ENCODE measurements around the gene MAN1B1.

Gene MAN1B1

DNA sequence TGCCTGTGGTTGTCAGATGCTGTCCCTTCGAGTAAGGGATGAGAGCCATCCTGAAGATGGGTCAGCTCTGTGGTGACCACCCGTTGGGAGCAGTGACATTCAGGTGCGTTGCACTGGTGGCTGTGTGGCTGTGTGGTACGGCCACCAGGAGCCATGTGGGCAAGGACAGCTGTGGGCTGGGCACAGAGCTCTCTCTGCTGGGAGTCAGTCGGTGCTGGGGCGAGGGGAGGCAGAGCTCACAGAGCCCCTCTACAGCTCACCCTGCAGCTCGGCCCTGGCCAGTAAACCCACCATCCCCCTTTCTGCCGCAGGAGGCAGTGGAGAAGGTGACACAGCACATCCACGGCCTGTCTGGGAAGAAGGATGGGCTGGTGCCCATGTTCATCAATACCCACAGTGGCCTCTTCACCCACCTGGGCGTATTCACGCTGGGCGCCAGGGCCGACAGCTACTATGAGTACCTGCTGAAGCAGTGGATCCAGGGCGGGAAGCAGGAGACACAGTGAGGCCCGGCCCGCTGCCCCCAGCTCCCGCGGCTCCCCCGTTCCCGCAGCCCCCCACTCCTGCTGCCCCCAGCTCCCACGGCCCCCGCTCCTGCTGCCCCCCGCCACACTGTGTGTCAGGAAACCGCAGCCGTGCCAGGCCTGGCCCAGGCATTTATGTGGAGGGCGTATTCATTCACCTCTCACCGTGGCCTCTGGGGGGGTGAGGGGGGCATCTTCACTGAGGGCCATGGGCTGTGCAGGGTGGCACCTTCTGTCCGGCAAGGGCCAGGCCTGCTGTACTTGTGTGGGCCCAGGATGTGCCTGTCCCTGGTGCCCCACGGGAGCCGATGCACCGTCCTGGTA lies 19.3 kb downstream of the MAN1B1 start:
- H3K27me3 ChIP-seq (replicated peaks; ENCODE audit: control insufficient read depth, insufficient read depth, low read length, poor library complexity, severe bottlenecking): no peaks in the 10 kb centered on the region
- no peaks in the 10 kb centered on the region for H3K9me3 ChIP-seq (ENCODE audit: control insufficient read depth, low read length)
- no peaks in the 10 kb centered on the region for H3K4me1 ChIP-seq (ENCODE audit: control insufficient read depth, insufficient read depth, low read length, poor library complexity, severe bottlenecking)
- no peak overlapping the region for H3K4me3 ChIP-seq (ENCODE audit: insufficient read depth, low read depth, low read length, poor library complexity, severe bottlenecking)
- no peak overlapping the region for H3K27ac ChIP-seq (ENCODE audit: insufficient read depth, low read length, poor library complexity, severe bottlenecking)
- DNase-seq: no peak
- H3K36me3 ChIP-seq (ENCODE audit: control insufficient read depth, insufficient read depth, low read length): peaks cover 86% of the 10 kb centered on the region

DNA sequence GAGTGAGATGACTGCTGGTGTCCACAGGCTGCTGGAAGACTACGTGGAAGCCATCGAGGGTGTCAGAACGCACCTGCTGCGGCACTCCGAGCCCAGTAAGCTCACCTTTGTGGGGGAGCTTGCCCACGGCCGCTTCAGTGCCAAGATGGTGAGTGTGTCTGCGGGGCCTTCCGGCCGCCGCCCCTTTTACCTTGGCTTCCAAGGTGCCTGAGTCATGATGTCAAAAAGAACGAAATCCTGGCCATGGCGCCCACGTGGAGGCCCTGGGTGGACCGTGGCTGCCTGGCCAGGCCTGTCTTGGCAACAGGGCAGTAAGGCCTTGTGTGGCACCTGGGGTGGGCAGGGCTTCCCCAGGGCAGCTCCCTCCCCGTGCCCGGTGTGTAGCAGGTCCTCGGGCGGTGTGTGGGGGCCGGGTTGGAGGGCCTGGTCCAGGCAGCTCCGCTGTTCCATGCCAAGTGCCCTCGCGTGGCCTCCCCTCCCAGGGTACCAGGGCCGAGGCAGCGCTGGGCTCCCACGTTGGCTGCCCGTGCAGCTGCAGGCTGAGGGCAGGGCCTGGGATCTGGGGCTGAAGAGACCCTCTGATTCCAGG lies 20.0 kb downstream of the MAN1B1 start:
- no peak overlapping the region for H3K4me3 ChIP-seq (ENCODE audit: insufficient read depth, low read depth, low read length, poor library complexity, severe bottlenecking)
- DNase-seq: no peak

DNA sequence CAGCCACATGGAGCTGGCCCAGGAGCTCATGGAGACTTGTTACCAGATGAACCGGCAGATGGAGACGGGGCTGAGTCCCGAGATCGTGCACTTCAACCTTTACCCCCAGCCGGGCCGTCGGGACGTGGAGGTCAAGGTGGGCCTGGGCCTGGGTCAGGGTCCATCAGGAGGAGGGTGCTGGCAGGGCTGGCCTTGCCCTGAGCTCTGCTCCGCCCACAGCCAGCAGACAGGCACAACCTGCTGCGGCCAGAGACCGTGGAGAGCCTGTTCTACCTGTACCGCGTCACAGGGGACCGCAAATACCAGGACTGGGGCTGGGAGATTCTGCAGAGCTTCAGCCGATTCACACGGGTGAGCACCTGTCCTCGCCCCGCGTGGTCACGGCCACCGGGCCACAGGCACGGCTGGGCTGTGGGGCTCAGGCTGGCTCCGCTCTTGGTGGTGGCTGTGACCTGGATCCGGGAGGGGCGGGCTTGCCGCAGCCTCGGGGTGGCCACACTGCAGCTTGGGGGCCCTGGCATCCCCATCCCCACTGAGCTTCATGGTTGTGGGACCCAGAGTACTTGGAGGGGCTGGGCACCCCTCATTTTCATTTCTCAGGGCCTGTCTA lies 20.6 kb downstream of the MAN1B1 start:
- Histone ChIP-seq H3K36me3 (ENCODE audit: control insufficient read depth, insufficient read depth, low read length) (peaks cover 83% of the 10 kb centered on the region), H3K9me3 (ENCODE audit: control insufficient read depth, low read length) (no peaks in the 10 kb centered on the region), H3K27me3 (replicated peaks; ENCODE audit: control insufficient read depth, insufficient read depth, low read length, poor library complexity, severe bottlenecking) (no peaks in the 10 kb centered on the region), H3K27ac (ENCODE audit: insufficient read depth, low read length, poor library complexity, severe bottlenecking) (no peak overlapping the region), H3K4me1 (ENCODE audit: control insufficient read depth, insufficient read depth, low read length, poor library complexity, severe bottlenecking) (no peaks in the 10 kb centered on the region), H3K4me3 (ENCODE audit: insufficient read depth, low read depth, low read length, poor library complexity, severe bottlenecking) (no peak overlapping the region)
- DNase-seq: no peak

More for the DNA sequence above, 20.0 kb downstream of the MAN1B1 start:
- Histone ChIP-seq H3K4me1 (ENCODE audit: control insufficient read depth, insufficient read depth, low read length, poor library complexity, severe bottlenecking) (no peaks in the 10 kb centered on the region), H3K36me3 (ENCODE audit: control insufficient read depth, insufficient read depth, low read length) (peaks cover 84% of the 10 kb centered on the region), H3K9me3 (ENCODE audit: control insufficient read depth, low read length) (no peaks in the 10 kb centered on the region), H3K27me3 (replicated peaks; ENCODE audit: control insufficient read depth, insufficient read depth, low read length, poor library complexity, severe bottlenecking) (no peaks in the 10 kb centered on the region), H3K27ac (ENCODE audit: insufficient read depth, low read length, poor library complexity, severe bottlenecking) (no peak overlapping the region)

DNA sequence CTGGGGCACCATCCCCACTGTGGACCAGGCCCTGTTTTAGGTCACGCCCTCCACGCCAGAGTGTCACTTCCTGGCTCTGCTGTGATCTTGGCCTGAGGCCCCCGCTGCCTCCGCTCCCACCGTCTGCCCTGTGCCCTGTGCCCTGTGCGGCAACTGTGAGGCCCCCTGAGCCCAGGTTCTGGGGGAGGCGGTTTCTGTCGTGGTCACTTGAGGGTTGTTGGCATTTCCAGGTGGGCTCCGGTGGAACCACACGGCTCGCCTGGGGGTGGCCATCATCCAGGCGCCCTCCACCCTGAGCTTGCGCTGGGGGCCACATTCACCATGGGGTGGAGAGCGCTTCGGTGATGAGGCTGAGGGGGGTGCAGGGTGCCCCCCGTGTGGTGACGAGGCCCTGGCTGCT lies 21.2 kb downstream of the MAN1B1 start:
- no peak for DNase-seq
- peaks cover 83% of the 10 kb centered on the region for H3K36me3 ChIP-seq (ENCODE audit: control insufficient read depth, insufficient read depth, low read length)

DNA sequence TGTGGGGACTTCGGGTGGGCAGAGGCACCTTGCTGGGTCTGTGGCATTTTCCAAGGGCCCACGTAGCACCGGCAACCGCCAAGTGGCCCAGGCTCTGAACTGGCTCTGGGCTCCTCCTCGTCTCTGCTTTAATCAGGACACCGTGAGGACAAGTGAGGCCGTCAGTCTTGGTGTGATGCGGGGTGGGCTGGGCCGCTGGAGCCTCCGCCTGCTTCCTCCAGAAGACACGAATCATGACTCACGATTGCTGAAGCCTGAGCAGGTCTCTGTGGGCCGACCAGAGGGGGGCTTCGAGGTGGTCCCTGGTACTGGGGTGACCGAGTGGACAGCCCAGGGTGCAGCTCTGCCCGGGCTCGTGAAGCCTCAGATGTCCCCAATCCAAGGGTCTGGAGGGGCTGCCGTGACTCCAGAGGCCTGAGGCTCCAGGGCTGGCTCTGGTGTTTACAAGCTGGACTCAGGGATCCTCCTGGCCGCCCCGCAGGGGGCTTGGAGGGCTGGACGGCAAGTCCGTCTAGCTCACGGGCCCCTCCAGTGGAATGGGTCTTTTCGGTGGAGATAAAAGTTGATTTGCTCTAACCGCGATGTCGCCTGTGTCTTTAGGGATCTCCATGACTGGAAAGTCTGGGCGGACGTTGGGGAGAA lies 21.9 kb downstream of the MAN1B1 start:
- Histone ChIP-seq H3K4me3 (ENCODE audit: insufficient read depth, low read depth, low read length, poor library complexity, severe bottlenecking) (no peak overlapping the region), H3K27me3 (replicated peaks; ENCODE audit: control insufficient read depth, insufficient read depth, low read length, poor library complexity, severe bottlenecking) (no peaks in the 10 kb centered on the region), H3K4me1 (ENCODE audit: control insufficient read depth, insufficient read depth, low read length, poor library complexity, severe bottlenecking) (peaks cover 7% of the 10 kb centered on the region), H3K9me3 (ENCODE audit: control insufficient read depth, low read length) (no peaks in the 10 kb centered on the region), H3K36me3 (ENCODE audit: control insufficient read depth, insufficient read depth, low read length) (peaks cover 78% of the 10 kb centered on the region), H3K27ac (ENCODE audit: insufficient read depth, low read length, poor library complexity, severe bottlenecking) (no peak overlapping the region)
- DNase-seq: no peak

More for the DNA sequence above, 21.2 kb downstream of the MAN1B1 start:
- Histone ChIP-seq H3K4me1 (ENCODE audit: control insufficient read depth, insufficient read depth, low read length, poor library complexity, severe bottlenecking) (no peaks in the 10 kb centered on the region), H3K27ac (ENCODE audit: insufficient read depth, low read length, poor library complexity, severe bottlenecking) (no peak overlapping the region), H3K4me3 (ENCODE audit: insufficient read depth, low read depth, low read length, poor library complexity, severe bottlenecking) (no peak overlapping the region), H3K9me3 (ENCODE audit: control insufficient read depth, low read length) (no peaks in the 10 kb centered on the region), H3K27me3 (replicated peaks; ENCODE audit: control insufficient read depth, insufficient read depth, low read length, poor library complexity, severe bottlenecking) (no peaks in the 10 kb centered on the region)

DNA sequence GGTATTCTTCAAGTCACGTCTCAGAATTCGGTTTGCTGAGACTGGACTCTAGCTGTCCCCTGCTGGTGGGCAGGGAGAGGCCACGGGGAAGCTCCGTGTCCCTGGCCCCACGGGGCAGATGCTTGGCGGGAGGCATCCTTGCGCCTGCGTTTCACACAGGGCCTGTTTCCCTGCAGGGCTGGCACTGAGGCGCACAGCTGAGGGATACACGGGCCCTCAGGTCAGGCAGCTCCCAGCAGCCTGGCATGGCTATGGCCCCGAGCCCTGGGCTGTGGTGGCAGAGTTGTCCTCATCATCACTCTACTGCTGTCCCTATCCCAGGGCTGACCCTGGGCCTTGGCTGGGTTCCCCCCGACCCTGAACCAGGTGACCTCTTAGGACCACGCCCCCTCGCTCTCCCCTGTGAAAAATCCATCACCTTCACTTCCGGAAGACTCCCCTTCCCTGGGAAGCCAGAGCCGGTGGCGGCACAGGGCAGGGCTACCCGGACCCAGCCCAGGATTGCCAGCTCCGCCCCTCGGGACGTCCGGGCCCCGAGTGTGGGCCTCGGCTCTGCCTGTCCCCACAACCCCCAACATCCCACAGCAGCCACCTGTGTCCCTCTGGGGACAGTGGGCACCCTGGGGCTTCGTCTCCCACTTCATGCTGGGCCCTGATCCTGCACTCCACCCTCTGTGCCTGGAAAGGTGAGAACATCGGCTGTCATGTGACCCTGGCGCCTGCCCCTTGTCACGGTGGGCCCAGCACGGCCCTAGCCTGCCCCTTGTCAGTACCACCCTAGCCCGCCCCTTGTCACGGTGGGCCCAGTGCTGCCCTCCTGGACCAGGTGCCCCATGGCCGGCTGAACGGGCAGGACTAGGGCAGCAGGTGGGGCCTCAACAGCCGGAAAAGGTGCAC lies 22.7 kb downstream of the MAN1B1 start:
- Histone ChIP-seq H3K4me1 (ENCODE audit: control insufficient read depth, insufficient read depth, low read length, poor library complexity, severe bottlenecking) (peaks cover 7% of the 10 kb centered on the region), H3K9me3 (ENCODE audit: control insufficient read depth, low read length) (no peaks in the 10 kb centered on the region), H3K27me3 (replicated peaks; ENCODE audit: control insufficient read depth, insufficient read depth, low read length, poor library complexity, severe bottlenecking) (no peaks in the 10 kb centered on the region), H3K27ac (ENCODE audit: insufficient read depth, low read length, poor library complexity, severe bottlenecking) (no peak overlapping the region), H3K4me3 (ENCODE audit: insufficient read depth, low read depth, low read length, poor library complexity, severe bottlenecking) (no peak overlapping the region), H3K36me3 (ENCODE audit: control insufficient read depth, insufficient read depth, low read length) (peaks cover 72% of the 10 kb centered on the region)
- DNase-seq: no peak

DNA sequence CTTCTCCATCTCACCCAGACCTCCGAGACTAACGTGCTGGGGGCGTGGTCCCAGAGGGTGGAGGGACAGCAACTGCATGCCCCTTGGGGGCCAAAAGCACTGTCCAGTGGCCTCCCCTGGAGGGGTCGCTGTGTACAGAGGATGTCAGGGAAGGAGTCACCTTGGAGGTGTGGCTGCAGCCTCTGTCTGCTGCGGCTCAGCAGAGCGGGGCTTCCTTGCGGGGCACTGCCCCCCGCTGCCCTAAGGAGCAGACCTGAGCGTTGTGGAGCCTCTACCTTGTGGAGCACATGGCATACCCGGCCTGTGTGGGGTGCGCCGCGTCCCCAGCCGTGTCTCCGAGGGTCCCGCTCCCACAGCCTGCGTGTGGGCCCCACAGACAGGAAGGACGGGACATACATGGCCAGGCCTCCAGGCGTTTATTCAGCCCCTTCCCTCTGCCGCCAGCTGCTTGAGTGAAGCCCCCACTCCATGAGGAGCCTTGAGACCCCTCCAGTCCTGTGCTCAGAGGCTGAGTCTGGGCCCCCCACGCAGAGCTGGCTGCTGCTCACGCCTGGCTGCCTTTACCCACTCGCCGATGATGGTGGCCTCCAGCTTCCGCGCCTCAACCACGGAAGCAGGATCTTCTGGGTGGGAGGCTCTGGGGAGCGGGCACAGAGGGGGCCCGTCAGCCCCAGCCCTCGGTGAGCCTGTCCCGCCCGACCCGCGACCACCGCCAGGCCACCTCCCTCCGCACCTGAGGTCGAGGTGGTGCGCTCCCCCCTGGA lies 23.5 kb downstream of the MAN1B1 start:
- no peaks in the 10 kb centered on the region for H3K27me3 ChIP-seq (replicated peaks; ENCODE audit: control insufficient read depth, insufficient read depth, low read length, poor library complexity, severe bottlenecking)
- no peaks in the 10 kb centered on the region for H3K9me3 ChIP-seq (ENCODE audit: control insufficient read depth, low read length)
- no peak overlapping the region for H3K27ac ChIP-seq (ENCODE audit: insufficient read depth, low read length, poor library complexity, severe bottlenecking)
- H3K4me1 ChIP-seq (ENCODE audit: control insufficient read depth, insufficient read depth, low read length, poor library complexity, severe bottlenecking): peaks cover 14% of the 10 kb centered on the region
- no peak overlapping the region for H3K4me3 ChIP-seq (ENCODE audit: insufficient read depth, low read depth, low read length, poor library complexity, severe bottlenecking)
- H3K36me3 ChIP-seq (ENCODE audit: control insufficient read depth, insufficient read depth, low read length): peaks cover 65% of the 10 kb centered on the region
- DNase-seq: no peak

DNA sequence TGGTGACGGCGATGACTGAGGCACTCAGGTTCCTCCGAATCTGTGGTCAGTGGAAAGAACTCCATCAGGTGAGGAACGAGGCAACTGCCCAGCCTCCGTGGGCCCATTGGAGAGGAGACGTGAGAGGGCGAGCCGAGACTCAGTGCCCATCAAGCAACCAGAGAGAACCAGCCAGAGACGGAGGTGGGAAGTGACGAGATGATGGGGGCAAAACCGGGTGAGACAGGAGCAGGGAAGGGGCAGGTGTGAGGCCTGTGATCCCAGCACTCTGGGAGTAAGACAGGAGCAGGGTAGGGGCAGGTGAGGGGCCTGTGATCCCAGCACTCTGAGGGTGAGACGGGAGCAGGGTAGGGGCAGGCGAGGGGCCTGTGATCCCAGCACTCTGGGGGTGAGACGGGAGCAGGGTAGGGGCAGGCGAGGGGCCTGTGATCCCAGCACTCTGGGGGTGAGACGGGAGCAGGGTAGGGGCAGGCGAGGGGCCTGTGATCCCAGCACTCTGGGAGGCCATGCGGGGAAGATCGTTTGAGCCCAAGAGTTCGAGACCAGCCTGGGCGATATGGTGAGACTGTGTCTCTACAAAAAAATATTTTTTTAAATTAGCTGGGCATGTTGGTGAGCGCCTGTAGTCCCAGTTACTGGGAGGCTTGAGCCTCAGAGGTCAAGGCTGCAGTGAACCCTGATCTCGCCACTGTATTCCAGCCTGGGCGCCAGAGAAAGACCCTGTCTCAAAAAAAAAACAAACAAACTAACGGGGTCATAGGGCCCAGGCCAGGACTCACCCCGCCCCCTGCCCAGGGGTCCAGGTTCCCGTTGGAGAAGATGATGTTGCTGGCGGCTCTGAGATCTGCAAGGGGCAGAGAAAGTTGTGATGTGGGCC lies 24.4 kb downstream of the MAN1B1 start:
- H3K9me3 ChIP-seq (ENCODE audit: control insufficient read depth, low read length): no peaks in the 10 kb centered on the region
- peaks cover 14% of the 10 kb centered on the region for H3K4me1 ChIP-seq (ENCODE audit: control insufficient read depth, insufficient read depth, low read length, poor library complexity, severe bottlenecking)
- H3K27me3 ChIP-seq (replicated peaks; ENCODE audit: control insufficient read depth, insufficient read depth, low read length, poor library complexity, severe bottlenecking): no peaks in the 10 kb centered on the region
- no peak overlapping the region for H3K27ac ChIP-seq (ENCODE audit: insufficient read depth, low read length, poor library complexity, severe bottlenecking)
- H3K4me3 ChIP-seq (ENCODE audit: insufficient read depth, low read depth, low read length, poor library complexity, severe bottlenecking): no peak overlapping the region
- no peak for DNase-seq
- peaks cover 56% of the 10 kb centered on the region for H3K36me3 ChIP-seq (ENCODE audit: control insufficient read depth, insufficient read depth, low read length)

Data from effector memory CD4-positive, alpha-beta T cell (primary cell).